Mucosa of stomach (tissue), 1 donor: ENCODE results near the gene PHOX2B.
"Not testable (repeated sequence)": the region's sequence is repeated elsewhere in the genome, so short reads cannot be mapped to it uniquely, and the experiment has no call there.

ENCODE experiments used
- H3K27me3 ChIP-seq: one replicate; pipeline ENCODE4 v1.7.0; 2013; ENCODE audit warnings: mild to moderate bottlenecking, low read length; ENCODE audit not compliant: control insufficient read depth, insufficient read depth
- H3K36me3 ChIP-seq: one replicate; pipeline ENCODE4 v1.7.0; 2013; ENCODE audit warnings: low read length; ENCODE audit not compliant: control insufficient read depth, insufficient read depth
- H3K4me1 ChIP-seq: one replicate; pipeline ENCODE4 v1.7.0; 2013; ENCODE audit warnings: mild to moderate bottlenecking, low read length; ENCODE audit not compliant: control insufficient read depth, insufficient read depth
- H3K4me3 ChIP-seq: one replicate; pipeline ENCODE4 v1.7.0; 2013; ENCODE audit warnings: low read length
- H3K9ac ChIP-seq: one replicate; pipeline ENCODE4 v1.7.0; 2013; ENCODE audit warnings: mild to moderate bottlenecking, low read length, moderate library complexity
- H3K9me3 ChIP-seq: one replicate; pipeline ENCODE4 v1.7.0; 2013; ENCODE audit warnings: mild to moderate bottlenecking, low read length, moderate library complexity; ENCODE audit not compliant: control insufficient read depth
- donor health status: Pancreatic carcinoma.

PHOX2B gene

GRCh38 chr4:41723286-41723685 lies 25.2 kb downstream of the PHOX2B start:
- Histone ChIP-seq H3K36me3 (no peaks in the 10 kb centered on the region), H3K9ac (no peak overlapping the region), H3K4me1 (no peaks in the 10 kb centered on the region), H3K9me3 (no peaks in the 10 kb centered on the region), H3K27me3 (no peaks in the 10 kb centered on the region), H3K4me3 (no peak overlapping the region)

- no peak overlapping the region for H3K9ac ChIP-seq
- H3K27me3 ChIP-seq = no peaks in the 10 kb centered on the region
- no peaks in the 10 kb centered on the region for H3K4me1 ChIP-seq
- no peaks in the 10 kb centered on the region for H3K36me3 ChIP-seq
- H3K4me3 ChIP-seq = no peak overlapping the region
- H3K9me3 ChIP-seq = no peaks in the 10 kb centered on the region
Measured at GRCh38 chr4:41722181-41722580, 26.3 kb downstream of the PHOX2B start.

- no peak overlapping the region for H3K9ac ChIP-seq
Measured at GRCh38 chr4:41719417-41719816, 29.1 kb downstream of the PHOX2B start.

GRCh38 chr4:41718907-41719306 lies 29.6 kb downstream of the PHOX2B start:
- H3K9me3 ChIP-seq = no peaks in the 10 kb centered on the region
- H3K4me1 ChIP-seq = no peaks in the 10 kb centered on the region
- no peak overlapping the region for H3K9ac ChIP-seq
- no peak overlapping the region for H3K4me3 ChIP-seq
- H3K27me3 ChIP-seq = no peaks in the 10 kb centered on the region
- no peaks in the 10 kb centered on the region for H3K36me3 ChIP-seq

More at GRCh38 chr4:41719417-41719816, 29.1 kb downstream of the PHOX2B start:
- H3K9me3 ChIP-seq = no peaks in the 10 kb centered on the region
- H3K27me3 ChIP-seq = no peaks in the 10 kb centered on the region
- H3K4me3 ChIP-seq = no peak overlapping the region
- H3K36me3 ChIP-seq = no peaks in the 10 kb centered on the region
- H3K4me1 ChIP-seq = no peaks in the 10 kb centered on the region

- H3K9me3 ChIP-seq = no peaks in the 10 kb centered on the region
- H3K4me3 ChIP-seq = no peak overlapping the region
- no peak overlapping the region for H3K9ac ChIP-seq
- no peaks in the 10 kb centered on the region for H3K36me3 ChIP-seq
- no peaks in the 10 kb centered on the region for H3K4me1 ChIP-seq
- no peaks in the 10 kb centered on the region for H3K27me3 ChIP-seq
Measured at GRCh38 chr4:41715155-41715554, 33.4 kb downstream of the PHOX2B start.

GRCh38 chr4:41714364-41715000 lies 34.0 kb downstream of the PHOX2B start:
- no peaks in the 10 kb centered on the region for H3K27me3 ChIP-seq
- no peaks in the 10 kb centered on the region for H3K4me1 ChIP-seq
- no peak overlapping the region for H3K9ac ChIP-seq
- no peak overlapping the region for H3K4me3 ChIP-seq
- no peaks in the 10 kb centered on the region for H3K9me3 ChIP-seq
- H3K36me3 ChIP-seq = no peaks in the 10 kb centered on the region

GRCh38 chr4:41713768-41714167 lies 34.8 kb downstream of the PHOX2B start:
- H3K27me3 ChIP-seq = no peaks in the 10 kb centered on the region
- H3K4me1 ChIP-seq = no peaks in the 10 kb centered on the region
- no peak overlapping the region for H3K9ac ChIP-seq
- H3K36me3 ChIP-seq = no peaks in the 10 kb centered on the region
- no peaks in the 10 kb centered on the region for H3K9me3 ChIP-seq
- no peak overlapping the region for H3K4me3 ChIP-seq

- H3K4me1 ChIP-seq = no peaks in the 10 kb centered on the region
- H3K9me3 ChIP-seq = no peaks in the 10 kb centered on the region
- H3K27me3 ChIP-seq = no peaks in the 10 kb centered on the region
- no peaks in the 10 kb centered on the region for H3K36me3 ChIP-seq
- no peak overlapping the region for H3K4me3 ChIP-seq
- no peak overlapping the region for H3K9ac ChIP-seq
Measured at GRCh38 chr4:41712425-41712824, 36.1 kb downstream of the PHOX2B start.

- H3K4me1 ChIP-seq, H3K9me3 ChIP-seq, H3K9ac ChIP-seq, H3K4me3 ChIP-seq, H3K36me3 ChIP-seq, H3K27me3 ChIP-seq: not testable (repeated sequence)
Measured at GRCh38 chr4:41711654-41712053, 36.9 kb downstream of the PHOX2B start.

- Histone ChIP-seq H3K9me3 (no peaks in the 10 kb centered on the region), H3K9ac (no peak overlapping the region), H3K36me3 (no peaks in the 10 kb centered on the region), H3K27me3 (no peaks in the 10 kb centered on the region), H3K4me3 (no peak overlapping the region), H3K4me1 (no peaks in the 10 kb centered on the region)
Measured at GRCh38 chr4:41709844-41710481, 38.6 kb downstream of the PHOX2B start.

GRCh38 chr4:41703785-41704184 lies 44.7 kb downstream of the PHOX2B start:
- H3K9me3 ChIP-seq = no peaks in the 10 kb centered on the region
- H3K9ac ChIP-seq = no peak overlapping the region
- no peaks in the 10 kb centered on the region for H3K4me1 ChIP-seq
- H3K36me3 ChIP-seq = no peaks in the 10 kb centered on the region
- H3K4me3 ChIP-seq = no peak overlapping the region
- H3K27me3 ChIP-seq = peaks cover 5% of the 10 kb centered on the region

GRCh38 chr4:41702770-41703169 lies 45.8 kb downstream of the PHOX2B start:
- no peaks in the 10 kb centered on the region for H3K4me1 ChIP-seq
- H3K27me3 ChIP-seq = peaks cover 5% of the 10 kb centered on the region
- no peaks in the 10 kb centered on the region for H3K36me3 ChIP-seq
- H3K9me3 ChIP-seq = no peaks in the 10 kb centered on the region
- no peak overlapping the region for H3K9ac ChIP-seq
- H3K4me3 ChIP-seq = no peak overlapping the region
